A549 treated with AZD9567 at 1 μM for 4 hours (cell line): ENCODE data around the gene DPYSL3. TPM values are rescaled to one million over a fixed set of nuclear protein-coding genes. Genes with fewer than 3 reads are reported as not detected.

Experiments used
- total RNA-seq: library from RNA; stranded (reverse); fragments of 200-300 nt; extraction: Qiagen RNA extraction; gene quantifications from 5 replicates; pipeline ENCODE4 v1.2.3, GENCODE V29; 2022; ENCODE audit not compliant: insufficient read depth

DPYSL3 gene
- total RNA-seq, result 17.5 to 20.5 TPM (median 19.5 TPM) in 5 replicates

GRCh38 chr5:147509710-147510651 is at the start of gene DPYSL3:
Gene DPYSL3 (minus strand): TSS chr5:147510068. CDS start chr5:147509858, 210 bp downstream.

